ENCODE data around the gene SARM1.

Gene SARM1

DNA sequence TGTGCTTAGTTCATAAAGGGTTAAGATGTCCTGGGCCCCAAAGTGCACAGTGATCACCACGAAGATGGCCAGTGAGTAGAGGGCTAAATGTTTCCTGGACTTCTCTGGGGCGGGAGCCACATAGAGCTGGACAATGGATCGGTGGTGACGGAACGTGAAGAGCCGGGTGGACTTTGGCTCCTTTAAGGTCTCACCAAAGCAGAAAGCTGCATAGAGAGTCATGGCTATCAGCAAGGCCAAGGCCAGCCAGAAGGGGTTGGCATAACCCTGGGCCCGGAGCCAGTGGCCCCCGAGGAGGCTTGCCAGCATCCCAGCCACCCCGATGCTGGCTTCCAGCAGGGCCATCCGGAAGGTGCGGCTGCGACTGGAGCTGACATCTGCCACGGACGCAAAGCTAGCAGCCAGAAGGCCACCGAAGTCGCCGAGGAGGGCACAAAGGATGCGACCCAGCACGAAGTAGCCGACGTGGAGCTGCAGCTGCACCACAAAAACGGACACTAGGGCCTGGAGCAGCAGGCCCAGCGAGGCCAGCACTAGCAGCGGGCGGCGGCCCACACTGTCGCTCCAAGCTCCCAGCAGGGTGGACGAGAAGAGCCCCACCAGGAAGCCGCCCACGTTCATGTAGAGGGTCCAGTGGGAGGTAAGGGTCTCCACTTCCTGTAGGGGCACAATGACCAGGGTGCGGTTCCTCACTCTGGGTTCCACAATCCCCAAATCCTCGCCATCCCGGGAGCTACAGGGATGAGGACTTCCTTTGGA lies 33.5 kb downstream of the SARM1 start:
- Histone ChIP-seq H2AFZ (ENCODE audit: low read length, unreplicated experiment) (peak overlapping the region; percentile 90), H3K27ac (ENCODE audit: low read depth, low read length) (no peak overlapping the region), H3K36me3 (ENCODE audit: insufficient read depth, low read length) (no peaks in the 10 kb centered on the region), H3K79me2 (ENCODE audit: control insufficient read depth, insufficient read depth, low read length, unreplicated experiment) (no peaks in the 10 kb centered on the region), H3K4me1 (ENCODE audit: control insufficient read depth, insufficient read depth, low read length, unreplicated experiment) (peaks cover 7% of the 10 kb centered on the region), H3K27me3 (ENCODE audit: insufficient read depth, low read length) (no peaks in the 10 kb centered on the region), H3K4me3 (ENCODE audit: low read depth, low read length) (peak overlapping the region; percentile 87)

- Histone ChIP-seq H3K27ac (ENCODE audit: low read depth, low read length) (no peak within 1 kb of the TSS), H3K79me2 (ENCODE audit: control insufficient read depth, insufficient read depth, low read length, unreplicated experiment) (no peaks in the 10 kb centered on the region), H2AFZ (ENCODE audit: low read length, unreplicated experiment) (peak within 1 kb of the TSS; percentile 90), H3K4me1 (ENCODE audit: control insufficient read depth, insufficient read depth, low read length, unreplicated experiment) (peaks cover 7% of the 10 kb centered on the region), H3K4me3 (ENCODE audit: low read depth, low read length) (peak within 1 kb of the TSS; percentile 87), H3K27me3 (ENCODE audit: insufficient read depth, low read length) (no peaks in the 10 kb centered on the region), H3K36me3 (ENCODE audit: insufficient read depth, low read length) (no peaks in the 10 kb centered on the region)
Observed at GRCh38 chr17:28405632-28406472, 34.4 kb downstream of the SARM1 start, which contains the start of gene SLC46A1. Gene SLC46A1, minus strand, starts transcription at chr17:28406212. Its CDS starts 98 bp downstream, at chr17:28406114.

DNA sequence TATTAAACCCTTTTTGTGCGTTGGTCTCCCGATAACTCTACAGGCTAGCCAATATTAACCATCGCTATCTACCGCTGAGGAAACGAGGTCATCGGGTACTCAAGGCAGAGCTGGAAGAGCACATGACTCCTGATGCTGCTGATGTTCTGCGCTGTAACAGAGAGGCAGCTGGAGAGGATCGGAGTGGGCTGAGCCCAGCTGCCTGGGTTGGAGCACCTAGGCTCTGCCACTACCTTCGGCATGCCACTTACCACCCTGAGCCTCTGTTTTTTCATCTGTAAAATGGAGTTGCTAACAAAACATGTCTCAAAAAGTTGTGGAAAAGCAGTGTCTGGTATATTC lies 35.0 kb downstream of the SARM1 start:
- H3K4me1 ChIP-seq (ENCODE audit: control insufficient read depth, insufficient read depth, low read length, unreplicated experiment), result peaks cover 7% of the 10 kb centered on the region

GRCh38 chr17:28407130-28407973 lies 35.9 kb downstream of the SARM1 start:
- no peak overlapping the region for H3K4me3 ChIP-seq (ENCODE audit: low read depth, low read length)
- no peaks in the 10 kb centered on the region for H3K27me3 ChIP-seq (ENCODE audit: insufficient read depth, low read length)
- H2AFZ ChIP-seq (ENCODE audit: low read length, unreplicated experiment), result no peak overlapping the region
- no peak overlapping the region for H3K27ac ChIP-seq (ENCODE audit: low read depth, low read length)
- peaks cover 7% of the 10 kb centered on the region for H3K4me1 ChIP-seq (ENCODE audit: control insufficient read depth, insufficient read depth, low read length, unreplicated experiment)
- no peaks in the 10 kb centered on the region for H3K79me2 ChIP-seq (ENCODE audit: control insufficient read depth, insufficient read depth, low read length, unreplicated experiment)
- H3K36me3 ChIP-seq (ENCODE audit: insufficient read depth, low read length), result no peaks in the 10 kb centered on the region

More for the DNA sequence above, 35.0 kb downstream of the SARM1 start:
- Histone ChIP-seq H3K27me3 (ENCODE audit: insufficient read depth, low read length) (no peaks in the 10 kb centered on the region), H3K79me2 (ENCODE audit: control insufficient read depth, insufficient read depth, low read length, unreplicated experiment) (no peaks in the 10 kb centered on the region), H3K4me3 (ENCODE audit: low read depth, low read length) (peak overlapping the region; percentile 87), H3K27ac (ENCODE audit: low read depth, low read length) (no peak overlapping the region), H3K36me3 (ENCODE audit: insufficient read depth, low read length) (no peaks in the 10 kb centered on the region), H2AFZ (ENCODE audit: low read length, unreplicated experiment) (peak overlapping the region; percentile 33)

DNA sequence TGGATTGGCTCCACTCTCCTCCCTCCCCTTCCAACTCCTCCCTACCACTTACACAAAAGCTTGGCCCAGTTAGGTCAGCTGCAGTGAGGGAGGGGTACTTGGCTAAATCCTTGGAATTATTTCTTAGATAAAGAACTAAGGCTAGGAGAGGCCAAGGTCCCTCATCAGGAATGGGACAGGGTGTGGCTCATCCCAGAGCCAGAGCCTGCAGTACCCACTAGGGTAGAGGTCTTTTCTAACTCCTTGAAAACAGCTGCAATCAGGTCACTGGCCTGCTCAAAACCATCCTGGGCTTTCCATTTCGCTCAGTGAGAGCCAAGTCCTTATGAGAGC lies 36.4 kb downstream of the SARM1 start:
- Histone ChIP-seq H3K27me3 (ENCODE audit: insufficient read depth, low read length) (no peaks in the 10 kb centered on the region), H3K4me1 (ENCODE audit: control insufficient read depth, insufficient read depth, low read length, unreplicated experiment) (peaks cover 7% of the 10 kb centered on the region), H2AFZ (ENCODE audit: low read length, unreplicated experiment) (no peak overlapping the region), H3K27ac (ENCODE audit: low read depth, low read length) (no peak overlapping the region), H3K79me2 (ENCODE audit: control insufficient read depth, insufficient read depth, low read length, unreplicated experiment) (no peaks in the 10 kb centered on the region), H3K36me3 (ENCODE audit: insufficient read depth, low read length) (no peaks in the 10 kb centered on the region), H3K4me3 (ENCODE audit: low read depth, low read length) (no peak overlapping the region)

DNA sequence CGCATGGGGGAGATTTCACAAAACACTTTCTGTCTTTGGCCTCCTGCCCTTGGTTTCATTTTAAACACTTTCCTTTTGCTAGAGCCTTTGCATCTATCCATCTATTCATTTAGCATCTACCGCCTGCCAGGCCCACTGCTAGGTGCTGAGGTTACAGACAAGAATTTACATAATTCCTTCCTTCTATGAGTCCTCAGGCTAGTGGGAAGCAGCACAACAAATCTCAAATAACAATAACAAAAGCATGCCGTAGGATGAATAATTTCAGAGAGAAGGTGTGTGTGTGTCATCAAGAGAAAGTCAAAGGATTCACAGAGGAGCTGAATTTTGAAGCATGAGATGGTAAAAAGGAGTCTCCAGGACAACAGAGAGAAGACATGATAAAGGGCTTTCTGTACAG lies 40.6 kb downstream of the SARM1 start:
- Histone ChIP-seq H3K4me3 (ENCODE audit: low read depth, low read length) (no peak overlapping the region), H3K4me1 (ENCODE audit: control insufficient read depth, insufficient read depth, low read length, unreplicated experiment) (no peaks in the 10 kb centered on the region), H3K27ac (ENCODE audit: low read depth, low read length) (no peak overlapping the region), H3K79me2 (ENCODE audit: control insufficient read depth, insufficient read depth, low read length, unreplicated experiment) (no peaks in the 10 kb centered on the region), H3K27me3 (ENCODE audit: insufficient read depth, low read length) (peaks cover 7% of the 10 kb centered on the region), H2AFZ (ENCODE audit: low read length, unreplicated experiment) (no peak overlapping the region), H3K36me3 (ENCODE audit: insufficient read depth, low read length) (no peaks in the 10 kb centered on the region)

GRCh38 chr17:28413804-28414203 lies 42.3 kb downstream of the SARM1 start:
- Histone ChIP-seq H3K27ac (ENCODE audit: low read depth, low read length) (no peak overlapping the region), H3K36me3 (ENCODE audit: insufficient read depth, low read length) (no peaks in the 10 kb centered on the region), H3K79me2 (ENCODE audit: control insufficient read depth, insufficient read depth, low read length, unreplicated experiment) (no peaks in the 10 kb centered on the region), H2AFZ (ENCODE audit: low read length, unreplicated experiment) (no peak overlapping the region), H3K4me3 (ENCODE audit: low read depth, low read length) (no peak overlapping the region), H3K27me3 (ENCODE audit: insufficient read depth, low read length) (peaks cover 7% of the 10 kb centered on the region), H3K4me1 (ENCODE audit: control insufficient read depth, insufficient read depth, low read length, unreplicated experiment) (no peaks in the 10 kb centered on the region)

DNA sequence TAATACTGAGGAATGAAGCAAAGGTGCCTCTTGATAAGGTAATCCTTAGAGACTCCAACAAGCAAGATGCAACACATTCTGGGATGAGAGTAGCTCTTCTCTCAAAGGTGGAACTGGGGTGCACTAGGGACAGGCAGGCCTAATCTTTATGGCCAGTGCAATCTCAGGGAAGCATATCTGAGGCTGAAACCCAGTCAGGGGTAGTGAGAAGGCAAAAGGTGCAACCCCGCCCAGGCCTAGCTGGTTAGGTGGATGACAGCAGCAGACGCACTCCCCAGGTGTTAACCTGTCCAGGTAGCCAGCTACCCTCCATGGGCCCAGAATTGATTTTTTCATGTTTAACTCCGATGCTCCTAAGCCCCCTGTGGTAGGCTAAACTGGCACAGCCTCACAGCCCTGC lies 44.4 kb downstream of the SARM1 start:
- no peak overlapping the region for H2AFZ ChIP-seq (ENCODE audit: low read length, unreplicated experiment)
- peaks cover 7% of the 10 kb centered on the region for H3K27me3 ChIP-seq (ENCODE audit: insufficient read depth, low read length)
- no peaks in the 10 kb centered on the region for H3K79me2 ChIP-seq (ENCODE audit: control insufficient read depth, insufficient read depth, low read length, unreplicated experiment)
- no peaks in the 10 kb centered on the region for H3K4me1 ChIP-seq (ENCODE audit: control insufficient read depth, insufficient read depth, low read length, unreplicated experiment)
- H3K27ac ChIP-seq (ENCODE audit: low read depth, low read length), result no peak overlapping the region
- no peaks in the 10 kb centered on the region for H3K36me3 ChIP-seq (ENCODE audit: insufficient read depth, low read length)
- no peak overlapping the region for H3K4me3 ChIP-seq (ENCODE audit: low read depth, low read length)

DNA sequence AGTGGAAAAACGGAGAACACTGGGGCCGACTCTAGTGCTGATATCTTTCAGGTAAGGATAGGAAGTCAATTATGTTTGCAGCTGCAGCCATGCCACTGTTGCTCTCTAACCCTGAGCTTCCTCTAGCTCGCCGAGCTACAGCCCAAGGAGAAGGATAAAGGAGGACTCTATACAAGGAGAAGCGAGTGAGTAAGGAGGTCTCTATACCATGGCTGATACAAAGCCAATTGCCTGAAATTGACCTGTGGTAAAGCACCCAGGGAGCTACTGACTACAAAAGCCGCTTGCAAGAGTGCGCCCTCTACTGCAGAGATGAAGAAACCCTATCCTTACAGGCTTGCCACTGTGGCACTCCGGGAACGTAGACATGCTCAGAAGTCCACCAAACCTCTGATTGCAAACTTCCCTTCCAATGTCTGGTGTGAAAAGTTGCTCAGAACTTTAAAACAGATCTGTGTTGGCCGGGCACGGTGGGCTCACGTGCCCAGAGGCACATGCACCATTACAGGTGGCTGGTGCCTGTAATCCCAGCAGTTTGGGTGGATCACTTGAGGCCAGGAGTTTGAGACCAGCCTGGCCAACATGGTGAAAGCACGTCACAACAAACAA lies 45.3 kb downstream of the SARM1 start:
- Histone ChIP-seq H2AFZ (ENCODE audit: low read length, unreplicated experiment) (no peak overlapping the region), H3K4me3 (ENCODE audit: low read depth, low read length) (no peak overlapping the region), H3K27ac (ENCODE audit: low read depth, low read length) (no peak overlapping the region), H3K27me3 (ENCODE audit: insufficient read depth, low read length) (peaks cover 7% of the 10 kb centered on the region), H3K79me2 (ENCODE audit: control insufficient read depth, insufficient read depth, low read length, unreplicated experiment) (no peaks in the 10 kb centered on the region), H3K36me3 (ENCODE audit: insufficient read depth, low read length) (no peaks in the 10 kb centered on the region), H3K4me1 (ENCODE audit: control insufficient read depth, insufficient read depth, low read length, unreplicated experiment) (no peaks in the 10 kb centered on the region)

DNA sequence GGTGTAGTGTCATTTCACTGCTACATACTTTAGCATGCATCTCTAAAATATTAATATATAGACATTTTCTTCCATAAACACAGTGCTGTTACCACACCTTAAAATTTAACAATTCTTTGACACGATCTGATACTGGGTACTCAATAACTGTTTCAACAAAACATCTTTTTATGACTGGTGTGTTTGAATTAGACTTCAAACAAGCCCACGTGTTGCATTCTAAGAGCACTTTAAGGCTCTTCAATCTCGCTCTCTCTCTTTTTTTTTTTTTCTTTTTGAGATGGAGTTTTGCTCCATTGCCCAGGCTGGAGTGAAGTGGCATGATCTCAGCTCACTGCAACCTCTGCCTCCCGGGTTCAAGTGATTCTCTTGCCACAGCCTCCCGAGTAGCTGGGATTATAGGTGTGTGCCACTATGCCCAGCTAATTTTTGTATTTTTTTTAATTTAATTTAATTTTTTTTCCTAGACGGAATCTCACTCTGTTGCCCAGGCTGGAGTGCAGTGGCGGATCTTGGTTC lies 50.4 kb downstream of the SARM1 start:
- H3K4me1 ChIP-seq (ENCODE audit: control insufficient read depth, insufficient read depth, low read length, unreplicated experiment), result no peaks in the 10 kb centered on the region
- H3K79me2 ChIP-seq (ENCODE audit: control insufficient read depth, insufficient read depth, low read length, unreplicated experiment), result no peaks in the 10 kb centered on the region
- H3K27me3 ChIP-seq (ENCODE audit: insufficient read depth, low read length), result peaks cover 4% of the 10 kb centered on the region; the same call in 1 of the 2 replicates
- H3K27ac ChIP-seq (ENCODE audit: low read depth, low read length), result no peak overlapping the region
- no peak overlapping the region for H3K4me3 ChIP-seq (ENCODE audit: low read depth, low read length)
- H3K36me3 ChIP-seq (ENCODE audit: insufficient read depth, low read length), result no peaks in the 10 kb centered on the region
- H2AFZ ChIP-seq (ENCODE audit: low read length, unreplicated experiment), result no peak overlapping the region
